GM23338 (cell line): ENCODE measurements around the gene AGER. TPM values are rescaled to one million over a fixed set of nuclear protein-coding genes. Genes with fewer than 3 reads are reported as not detected.

ENCODE experiments used
- ATAC-seq: fragments of 200-7000 bp; cut with Tn5 transposase; 3 replicates; pipeline ENCODE4 v1.9.1; 2020
- DNase-seq: peaks from one replicate; pipeline ENCODE4 v3.0.0-alpha.2; 2015; ENCODE audit warnings: low spot score
- H2AFZ ChIP-seq: fragments of 200-600 bp; sonication (generic); 2 replicates; pipeline ENCODE4 v1.8.0; 2016; ENCODE audit warnings: antibody characterized with exemption, mild to moderate bottlenecking, moderate library complexity
- H3F3A ChIP-seq: fragments of 200-600 bp; sonication (generic); replicated peaks from 2 replicates; pipeline ENCODE4 v1.8.0; 2017; ENCODE audit warnings: antibody characterized with exemption, mixed run types, low read depth
- H3K27ac ChIP-seq: fragments of 200-600 bp; sonication (generic); 2 replicates; pipeline ENCODE4 v1.6.1; 2016; ENCODE audit warnings: low read depth
- H3K27me3 ChIP-seq: fragments of 200-600 bp; sonication (generic); 2 replicates; pipeline ENCODE4 v1.8.0; 2016; ENCODE audit warnings: mild to moderate bottlenecking, mixed run types, moderate library complexity; ENCODE audit not compliant: insufficient read depth
- H3K36me3 ChIP-seq: fragments of 200-600 bp; sonication (generic); 2 replicates; pipeline ENCODE4 v1.8.0; 2016; ENCODE audit warnings: mild to moderate bottlenecking; ENCODE audit not compliant: insufficient read depth
- H3K4me1 ChIP-seq: fragments of 200-600 bp; sonication (generic); 2 replicates; pipeline ENCODE4 v1.8.0; 2016; ENCODE audit warnings: mild to moderate bottlenecking, moderate library complexity; ENCODE audit not compliant: insufficient read depth
- H3K4me2 ChIP-seq: fragments of 200-600 bp; sonication (generic); 2 replicates; pipeline ENCODE4 v1.7.1; 2017; ENCODE audit warnings: mixed run types
- H3K4me3 ChIP-seq: fragments of 200-600 bp; sonication (generic); 2 replicates; pipeline ENCODE4 v1.6.1; 2016; ENCODE audit warnings: mixed run types
- H3K79me2 ChIP-seq: fragments of 200-600 bp; sonication (generic); replicated peaks from 2 replicates; pipeline ENCODE4 v1.8.0; 2017; ENCODE audit warnings: mild to moderate bottlenecking; ENCODE audit not compliant: insufficient read depth
- H3K9me2 ChIP-seq: fragments of 200-600 bp; sonication (generic); 2 replicates; pipeline ENCODE4 v1.8.0; 2017; ENCODE audit not compliant: insufficient read depth
- H4K20me1 ChIP-seq: fragments of 200-600 bp; sonication (generic); replicated peaks from 2 replicates; pipeline ENCODE4 v1.8.0; 2017; ENCODE audit warnings: mild to moderate bottlenecking; ENCODE audit not compliant: insufficient read depth
- H3K27ac Mint-ChIP-seq: 2 replicates; pipeline ENCODE4 v1.8.0; 2020; ENCODE audit warnings: inconsistent platforms, mild to moderate bottlenecking, moderate library complexity, mixed read lengths
- H3K27me3 Mint-ChIP-seq: 3 replicates; pipeline ENCODE4 v1.8.0; 2022; ENCODE audit warnings: low read depth, mild to moderate bottlenecking, moderate library complexity, mixed read lengths, inconsistent platforms; ENCODE audit not compliant: insufficient read depth, poor library complexity
- H3K36me3 Mint-ChIP-seq: 3 replicates; pipeline ENCODE4 v1.8.0; 2021; ENCODE audit warnings: low read depth, mild to moderate bottlenecking, inconsistent platforms, moderate library complexity, mixed read lengths
- H3K4me1 Mint-ChIP-seq: 3 replicates; pipeline ENCODE4 v1.8.0; 2020; ENCODE audit warnings: mild to moderate bottlenecking, inconsistent platforms, mixed read lengths
- H3K4me3 Mint-ChIP-seq: 3 replicates; pipeline ENCODE4 v1.8.0; 2021; ENCODE audit warnings: moderate library complexity, mild to moderate bottlenecking, inconsistent platforms, mixed read lengths
- H3K9me3 Mint-ChIP-seq: 3 replicates; pipeline ENCODE4 v1.8.0; 2020; ENCODE audit warnings: moderate library complexity, mild to moderate bottlenecking, inconsistent platforms, mixed read lengths
- CREB1 ChIP-seq: fragments of 250-450 bp; sonication (Bioruptor Pico); IDR thresholded peaks from 2 replicates; pipeline ENCODE4 v1.5.0; 2020; ENCODE audit warnings: low read depth, mild to moderate bottlenecking, moderate library complexity
- CTCF ChIP-seq, 2 experiments: fragments of 200-600 bp in 1 of 2; sonication (generic) in 1 of 2; conservative IDR thresholded peaks; 2 replicates each; pipeline versions ENCODE4 v1.5.1 to v1.6.1; 2016 to 2017; ENCODE audit warnings: antibody characterized with exemption in 2 of 2, low read depth in 2 of 2, mild to moderate bottlenecking in 2 of 2, moderate library complexity in 1 of 2
- ETS1 ChIP-seq: IDR thresholded peaks from 2 replicates; pipeline ENCODE4 v1.6.1; 2016; ENCODE audit warnings: antibody characterized with exemption
- JUNB ChIP-seq: IDR thresholded peaks from one replicate; pipeline ENCODE4 v1.6.1; 2016; ENCODE audit warnings: antibody characterized with exemption; ENCODE audit not compliant: unreplicated experiment
- NANOG ChIP-seq: IDR thresholded peaks from 2 replicates; pipeline ENCODE4 v1.6.1; 2016; ENCODE audit warnings: antibody characterized with exemption, borderline replicate concordance
- POLR2AphosphoS5 ChIP-seq: IDR thresholded peaks from 2 replicates; pipeline ENCODE4 v1.6.1; 2016; ENCODE audit warnings: antibody characterized with exemption, low read depth
- REST ChIP-seq: IDR thresholded peaks from one replicate; pipeline ENCODE4 v1.6.1; 2018; ENCODE audit warnings: antibody characterized with exemption; ENCODE audit not compliant: unreplicated experiment
- STAT1 ChIP-seq: IDR thresholded peaks from one replicate; pipeline ENCODE4 v1.6.1; 2016; ENCODE audit warnings: antibody characterized with exemption; ENCODE audit not compliant: unreplicated experiment
- ZNF114 ChIP-seq: fragments of 250-450 bp; sonication (Bioruptor Pico); IDR thresholded peaks from 2 replicates; pipeline ENCODE4 v1.5.0; 2020; ENCODE audit warnings: mild to moderate bottlenecking, moderate library complexity
- ZNF331 ChIP-seq: fragments of 250-450 bp; sonication (Bioruptor Pico); IDR thresholded peaks from 2 replicates; pipeline ENCODE4 v1.5.0; 2020; ENCODE audit warnings: low read depth, mild to moderate bottlenecking, moderate library complexity
- polyA plus RNA-seq: library from polyadenylated mRNA; unstranded; fragments of >200 nt; fragmentation: Nextera tagmentation; extraction: Ambion mirVana; gene quantifications from 2 replicates; pipeline ENCODE4 v1.2.1, GENCODE V29; 2016
- total RNA-seq: library from RNA; depleted of rRNA; stranded (reverse); fragments of >200 nt; shearing (Covaris generic); gene quantifications from 2 replicates; pipeline ENCODE4 v1.2.3, GENCODE V29; 2014

AGER gene
- total and polyA plus RNA-seq, 2 experiments from 2014 or later = 2.3 to 3.4 TPM

DNA sequence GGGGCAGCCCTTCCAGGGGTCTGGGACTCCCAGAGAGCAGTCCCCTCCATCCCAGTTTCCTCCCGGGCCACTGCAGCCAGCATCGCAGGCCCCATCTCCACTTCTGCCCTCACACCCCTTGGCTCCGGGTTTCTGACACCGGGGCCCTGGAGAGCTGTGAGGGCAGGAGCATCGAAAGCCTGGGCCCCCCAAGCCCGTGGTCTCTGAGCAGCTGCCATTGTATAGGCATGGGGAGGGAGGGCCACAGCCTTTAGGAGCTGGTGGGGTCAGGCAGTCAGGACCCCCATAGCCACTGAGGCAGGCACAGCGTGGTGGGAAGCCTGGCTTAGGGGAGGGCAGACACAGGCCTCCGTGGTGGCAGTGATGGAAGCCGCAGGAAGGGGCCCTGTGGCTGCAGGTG is 18.1 kb upstream of the AGER start (continued):
- no peak for TF ChIP-seq ETS1
- TF ChIP-seq STAT1 = no peak
- no peak for TF ChIP-seq CTCF (conservative IDR thresholded peaks at IDR 0.05; ENCODE audit: low read depth in 2 of 2)

- Histone ChIP-seq H3K4me2 (no peak overlapping the region), H3F3A (peaks cover 11% of the 10 kb centered on the region), H3K79me2 (no peaks in the 10 kb centered on the region), H3K27ac (no peak overlapping the region), H3K4me1 (peaks cover 11% of the 10 kb centered on the region; the same call in 1 of the 2 replicates), H2AFZ (no peak overlapping the region), H3K36me3 (no peaks in the 10 kb centered on the region), H3K9me2 (no peaks in the 10 kb centered on the region), H3K27me3 (no peaks in the 10 kb centered on the region), H4K20me1 (no peaks in the 10 kb centered on the region), H3K4me3 (no peak overlapping the region)
- H3K4me3 Mint-ChIP-seq = no peak overlapping the region
- no peak for DNase-seq
- H3K9me3 Mint-ChIP-seq = no peaks in the 10 kb centered on the region; the same call in 2 of the 3 replicates
- no peaks in the 10 kb centered on the region for H3K36me3 Mint-ChIP-seq
- H3K27ac Mint-ChIP-seq = no peak overlapping the region
- H3K4me1 Mint-ChIP-seq = peaks cover 11% of the 10 kb centered on the region; the same call in 2 of the 3 replicates
- no peak for ATAC-seq
- H3K27me3 Mint-ChIP-seq = peaks cover 6% of the 10 kb centered on the region
- TF ChIP-seq STAT1 = no peak
- TF ChIP-seq ZNF114 (CRISPR knock-in tag) = no peak
- no peak for TF ChIP-seq JUNB
- no peak for TF ChIP-seq REST
- TF ChIP-seq CTCF (conservative IDR thresholded peaks at IDR 0.05; ENCODE audit: low read depth in 2 of 2) = no peak
- no peak for TF ChIP-seq CREB1 (CRISPR knock-in tag)
- TF ChIP-seq ZNF331 (CRISPR knock-in tag) = no peak
- no peak for TF ChIP-seq POLR2AphosphoS5
- TF ChIP-seq NANOG = no peak
These were observed 16.8 kb upstream of the AGER start for GRCh38 chr6:32200711-32201475.
